Endothelial cell of umbilical vein (primary cell): Measurements from ENCODE around the gene ZNF837. TPM values are rescaled to one million over a fixed set of nuclear protein-coding genes. Genes with fewer than 3 reads are reported as not detected.

Experiments
- BruUV-seq: library from RNA; stranded (reverse); fragments of 400-500 nt; replicated peaks from 2 replicates; lab custom pipeline; 2021; lab: Mats Ljungman, UMichigan
- CTCF ChIA-PET: fragments of 300-600, 350-600 bp; sonication (Branson Sonifier 250); formaldehyde crosslinking; loops from one replicate; lab custom pipeline; 2021; ENCODE audit warnings: antibody characterized with exemption, inconsistent platforms; lab: Charles Lee
- POLR2A ChIA-PET: fragments of 300-600, 350-600 bp; sonication (Branson Sonifier 250); formaldehyde crosslinking; loops from one replicate; lab custom pipeline; 2021; ENCODE audit warnings: antibody characterized with exemption, inconsistent platforms; lab: Charles Lee
- DNase-seq: peaks from one replicate; pipeline ENCODE4 v3.0.0-alpha.2; 2011; ENCODE audit warnings: low read depth, low spot score
- FAIRE-seq: peaks from 2 replicates; lab custom pipeline; 2011; peaks lifted over from hg19 to GRCh38; lab: Jason Lieb, UNC
- H2AFZ ChIP-seq: 2 replicates; pipeline ENCODE4 v1.6.0; 2012; ENCODE audit warnings: low read depth, low read length, control low read depth, inconsistent platforms
- H3K27ac ChIP-seq: 2 replicates; pipeline ENCODE4 v1.5.1; 2011; ENCODE audit warnings: low read depth, mild to moderate bottlenecking, control low read depth, low read length, moderate library complexity; ENCODE audit not compliant: insufficient read depth
- H3K27me3 ChIP-seq, 2 experiments: 2 replicates each; pipeline versions ENCODE4 v1.6.0 to v1.6.1; 2011; ENCODE audit warnings: low read length in 2 of 2, mixed read lengths in 1 of 2; ENCODE audit not compliant: control insufficient read depth in 2 of 2, insufficient read depth in 2 of 2
- H3K36me3 ChIP-seq, 2 experiments: 2 replicates in 1 of 2; 3 replicates in 1 of 2; pipeline ENCODE4 v1.5.1; 2011; ENCODE audit warnings: low read length in 2 of 2, mild to moderate bottlenecking in 1 of 2, moderate library complexity in 1 of 2; ENCODE audit not compliant: control insufficient read depth in 2 of 2, insufficient read depth in 2 of 2; ENCODE audit errors: extremely low read depth in 1 of 2
- H3K4me1 ChIP-seq: 3 replicates; pipeline ENCODE4 v1.5.1; 2011; ENCODE audit warnings: mild to moderate bottlenecking, low read length; ENCODE audit not compliant: control insufficient read depth, insufficient read depth; ENCODE audit errors: extremely low read depth
- H3K4me2 ChIP-seq: 2 replicates; pipeline ENCODE4 v1.6.1; 2011; ENCODE audit warnings: low read length, control low read depth, mixed read lengths; ENCODE audit not compliant: insufficient read depth
- H3K4me3 ChIP-seq, 3 experiments: fragments of 200-600 bp in 1 of 3; sonication (generic), shearing (Covaris generic) in 1 of 3; replicated peaks in 1 of 3; 2 replicates each; pipeline ENCODE4 v1.5.1; 2011 to 2016; ENCODE audit warnings: control low read depth in 3 of 3, low read length in 3 of 3, mild to moderate bottlenecking in 2 of 3, inconsistent platforms in 1 of 3, low read depth in 1 of 3, moderate library complexity in 1 of 3; ENCODE audit not compliant: insufficient read depth in 1 of 3
- H3K79me2 ChIP-seq: 2 replicates; pipeline ENCODE4 v1.6.0; 2012; ENCODE audit warnings: low read length, inconsistent platforms; ENCODE audit not compliant: control insufficient read depth, insufficient read depth
- H3K9ac ChIP-seq: replicated peaks from 2 replicates; pipeline ENCODE3; 2011; ENCODE audit warnings: low read length, control low read depth; ENCODE audit not compliant: insufficient read depth; ENCODE audit errors: extremely low read depth
- H3K9me1 ChIP-seq: replicated peaks from 3 replicates; pipeline ENCODE4 v1.6.0; 2011; ENCODE audit warnings: mild to moderate bottlenecking, low read length; ENCODE audit not compliant: control insufficient read depth, insufficient read depth; ENCODE audit errors: extremely low read depth
- H3K9me3 ChIP-seq: replicated peaks from 2 replicates; pipeline ENCODE4 v1.5.1; 2012; ENCODE audit warnings: low read length, inconsistent platforms; ENCODE audit not compliant: control insufficient read depth, insufficient read depth
- H4K20me1 ChIP-seq: replicated peaks from 2 replicates; pipeline ENCODE3; 2011; ENCODE audit warnings: mild to moderate bottlenecking, low read length; ENCODE audit not compliant: control insufficient read depth, insufficient read depth; ENCODE audit errors: extremely low read depth
- EZH2 ChIP-seq: IDR thresholded peaks from 2 replicates; pipeline ENCODE4 v1.6.1; 2012; ENCODE audit warnings: borderline replicate concordance, low read depth, mild to moderate bottlenecking, moderate library complexity, low read length, inconsistent platforms; ENCODE audit not compliant: severe bottlenecking
- FOS ChIP-seq: IDR thresholded peaks from 2 replicates; pipeline ENCODE4 v1.6.1; 2011; ENCODE audit warnings: mild to moderate bottlenecking, low read length, moderate library complexity, borderline replicate concordance; ENCODE audit not compliant: insufficient read depth
- GATA2 ChIP-seq: IDR thresholded peaks from 2 replicates; pipeline ENCODE4 v1.7.0; 2011; ENCODE audit warnings: low read depth, mild to moderate bottlenecking, moderate library complexity, mixed read lengths, low read length; ENCODE audit not compliant: insufficient read length, insufficient read depth
- JUN ChIP-seq: IDR thresholded peaks from 2 replicates; pipeline ENCODE4 v1.6.1; 2011; ENCODE audit warnings: borderline replicate concordance, low read depth; ENCODE audit not compliant: insufficient read length, insufficient read depth
- MYC ChIP-seq: IDR thresholded peaks from one replicate; pipeline ENCODE4 v1.6.1; 2011; ENCODE audit warnings: mild to moderate bottlenecking, low read depth, low read length
- POLR2A ChIP-seq: IDR thresholded peaks from 2 replicates; pipeline ENCODE4 v1.6.1; 2012; ENCODE audit warnings: low read depth, mild to moderate bottlenecking, control low read depth, low read length
- POLR2AphosphoS5 ChIP-seq: IDR thresholded peaks from 2 replicates; pipeline ENCODE4 v1.6.1; 2012; ENCODE audit warnings: low read depth, mild to moderate bottlenecking, control low read depth, low read length, moderate library complexity; ENCODE audit not compliant: insufficient read depth
- dilution Hi-C: fragments of 300-500 bp; cut with MboI; formaldehyde crosslinking; loops from one replicate; pipeline ENCODE4 v1.15.0; 2019; ENCODE audit warnings: low sequenced_read_pairs; ENCODE audit not compliant: extremely low pct_ligation_motif_present
- intact Hi-C: fragments of 100-400 bp; cut with micrococcal nuclease; formaldehyde crosslinking; loops from one replicate; pipeline ENCODE4 v1.10.0; 2022
- polyA plus RNA-seq, 4 experiments: library from polyadenylated mRNA; depleted of rRNA in 3 of 4; stranded (reverse) in 3 of 4; unstranded in 1 of 4; fragments of >200 nt; gene quantifications; 2 replicates each; pipeline versions ENCODE4 v1.2.1 to v1.2.3, GENCODE V29; 2011 to 2012; ENCODE audit warnings: missing spikeins in 1 of 4
- total RNA-seq: library from RNA; stranded (reverse); gene quantifications from 2 replicates; pipeline ENCODE4 v1.2.3, GENCODE V29; 2021
- TF ChIP-seq, protein P1 (sequence below): IDR thresholded peaks from 2 replicates; pipeline ENCODE4 v1.6.1; 2011; ENCODE audit not compliant: insufficient read depth, insufficient read length
- TF ChIP-seq, protein P2 (sequence below), 2 donors: IDR thresholded peaks; 1 replicate in 1 of 2; 2 replicates in 1 of 2; pipeline ENCODE4 v1.5.1; 2011; ENCODE audit warnings: low read length in 2 of 2, mild to moderate bottlenecking in 2 of 2, moderate library complexity in 2 of 2, control low read depth in 1 of 2, inconsistent platforms in 1 of 2, low read depth in 1 of 2; ENCODE audit not compliant: insufficient read depth in 1 of 2; ENCODE audit errors: extremely low read depth in 1 of 2

ZNF837 gene
- total and polyA plus RNA-seq, 2 donors (not counting 3 experiments of a cell fraction or from before 2014, with no cell fraction given) = 1.4 to 1.6 TPM

DNA sequence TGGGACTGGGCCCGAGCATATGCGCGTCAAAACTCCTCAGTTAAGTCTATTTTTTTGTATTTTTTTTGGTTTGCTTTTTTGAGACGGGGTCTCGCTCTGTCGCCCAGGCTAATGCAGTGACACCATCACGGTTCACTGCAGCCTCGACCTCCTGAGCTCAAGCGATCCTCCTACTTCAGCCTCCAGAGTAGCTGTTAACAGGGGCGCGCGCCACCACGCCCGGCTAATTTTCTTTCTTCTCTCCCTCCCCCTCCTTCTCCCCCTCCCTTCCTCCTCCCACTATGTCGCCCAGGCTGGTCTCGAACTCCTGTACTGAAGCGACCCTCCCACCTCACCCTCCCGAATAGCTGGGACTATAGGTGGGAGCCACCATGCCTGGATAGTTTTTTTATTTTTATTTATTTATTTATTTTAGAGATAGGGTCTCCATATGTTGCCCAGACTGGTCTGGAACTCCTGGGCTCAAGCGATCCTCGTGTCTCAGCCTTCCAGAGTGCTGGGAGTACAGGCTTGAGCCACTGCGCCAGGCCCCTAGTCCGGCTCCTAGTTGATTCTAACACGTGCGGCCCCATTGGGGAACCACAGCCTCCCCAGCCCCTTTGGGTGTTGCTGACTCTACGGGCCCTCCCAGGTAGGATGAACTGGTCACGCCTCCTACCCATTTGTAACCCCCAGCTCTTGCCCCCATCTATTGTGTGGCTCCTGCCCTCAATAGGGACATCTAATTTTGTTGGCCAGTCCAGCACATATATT is 806 bp upstream of the ZNF837 start:
- no peak for FAIRE-seq
- intact Hi-C loops = loop anchor here (1.0 to 2.0 kb wide), 6 partner anchors 19 to 153 kb away; partner anchors contain the start of genes ERVK3-1, ZNF497 and ZNF544
- dilution Hi-C loops = no loop called here
- Histone ChIP-seq H2AFZ (peak overlapping the region; percentile 36), H3K4me3 (peak overlapping the region; percentile 59 to 84 (median 72)), H3K27ac (peak overlapping the region; percentile 63), H3K9ac (peak overlapping the region; percentile 58), H3K9me3 (no peaks in the 10 kb centered on the region), H3K4me1 (peaks cover 10% of the 10 kb centered on the region), H3K27me3 (no peaks in the 10 kb centered on the region), H3K79me2 (no peaks in the 10 kb centered on the region), H3K36me3 (no peaks in the 10 kb centered on the region), H4K20me1 (no peaks in the 10 kb centered on the region), H3K4me2 (peak overlapping the region; percentile 58), H3K9me1 (no peaks in the 10 kb centered on the region)
- BruUV-seq = TSS peak; percentile 51
- no peak for DNase-seq
- TF ChIP-seq MYC (no peak), FOS (no peak), POLR2A (no peak), POLR2AphosphoS5 (no peak), GATA2 (no peak), EZH2 (no peak), JUN (no peak)
- TF ChIP-seq, protein P1, sequence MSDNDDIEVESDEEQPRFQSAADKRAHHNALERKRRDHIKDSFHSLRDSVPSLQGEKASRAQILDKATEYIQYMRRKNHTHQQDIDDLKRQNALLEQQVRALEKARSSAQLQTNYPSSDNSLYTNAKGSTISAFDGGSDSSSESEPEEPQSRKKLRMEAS = no peak
- TF ChIP-seq, protein P2, sequence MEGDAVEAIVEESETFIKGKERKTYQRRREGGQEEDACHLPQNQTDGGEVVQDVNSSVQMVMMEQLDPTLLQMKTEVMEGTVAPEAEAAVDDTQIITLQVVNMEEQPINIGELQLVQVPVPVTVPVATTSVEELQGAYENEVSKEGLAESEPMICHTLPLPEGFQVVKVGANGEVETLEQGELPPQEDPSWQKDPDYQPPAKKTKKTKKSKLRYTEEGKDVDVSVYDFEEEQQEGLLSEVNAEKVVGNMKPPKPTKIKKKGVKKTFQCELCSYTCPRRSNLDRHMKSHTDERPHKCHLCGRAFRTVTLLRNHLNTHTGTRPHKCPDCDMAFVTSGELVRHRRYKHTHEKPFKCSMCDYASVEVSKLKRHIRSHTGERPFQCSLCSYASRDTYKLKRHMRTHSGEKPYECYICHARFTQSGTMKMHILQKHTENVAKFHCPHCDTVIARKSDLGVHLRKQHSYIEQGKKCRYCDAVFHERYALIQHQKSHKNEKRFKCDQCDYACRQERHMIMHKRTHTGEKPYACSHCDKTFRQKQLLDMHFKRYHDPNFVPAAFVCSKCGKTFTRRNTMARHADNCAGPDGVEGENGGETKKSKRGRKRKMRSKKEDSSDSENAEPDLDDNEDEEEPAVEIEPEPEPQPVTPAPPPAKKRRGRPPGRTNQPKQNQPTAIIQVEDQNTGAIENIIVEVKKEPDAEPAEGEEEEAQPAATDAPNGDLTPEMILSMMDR (IDR thresholded peaks at IDR 0.05; ENCODE audit: extremely low read depth in 1 of 2, insufficient read depth in 1 of 2, low read depth in 1 of 2, low read length in 2 of 2) = no peak
- ChIA-PET POLR2A (interaction anchor here (0.6 to 0.9 kb wide), 2 partner anchors 19 to 577 kb away, joined by 3 to 4 read pairs; partner anchors contain the start of gene ZNF497), CTCF (no interaction called here)
